COLO668 (cell line): ENCODE data around the gene RXRB.
"Not testable (repeated sequence)": the region's sequence is repeated elsewhere in the genome, so short reads cannot be mapped to it uniquely, and the experiment has no call there.

Source experiments
- DNase-seq: peaks from one replicate; lab custom pipeline; 2025; ENCODE audit not compliant: unreplicated experiment; lab: John Stamatoyannopoulos, UW

The RXRB gene

DNA sequence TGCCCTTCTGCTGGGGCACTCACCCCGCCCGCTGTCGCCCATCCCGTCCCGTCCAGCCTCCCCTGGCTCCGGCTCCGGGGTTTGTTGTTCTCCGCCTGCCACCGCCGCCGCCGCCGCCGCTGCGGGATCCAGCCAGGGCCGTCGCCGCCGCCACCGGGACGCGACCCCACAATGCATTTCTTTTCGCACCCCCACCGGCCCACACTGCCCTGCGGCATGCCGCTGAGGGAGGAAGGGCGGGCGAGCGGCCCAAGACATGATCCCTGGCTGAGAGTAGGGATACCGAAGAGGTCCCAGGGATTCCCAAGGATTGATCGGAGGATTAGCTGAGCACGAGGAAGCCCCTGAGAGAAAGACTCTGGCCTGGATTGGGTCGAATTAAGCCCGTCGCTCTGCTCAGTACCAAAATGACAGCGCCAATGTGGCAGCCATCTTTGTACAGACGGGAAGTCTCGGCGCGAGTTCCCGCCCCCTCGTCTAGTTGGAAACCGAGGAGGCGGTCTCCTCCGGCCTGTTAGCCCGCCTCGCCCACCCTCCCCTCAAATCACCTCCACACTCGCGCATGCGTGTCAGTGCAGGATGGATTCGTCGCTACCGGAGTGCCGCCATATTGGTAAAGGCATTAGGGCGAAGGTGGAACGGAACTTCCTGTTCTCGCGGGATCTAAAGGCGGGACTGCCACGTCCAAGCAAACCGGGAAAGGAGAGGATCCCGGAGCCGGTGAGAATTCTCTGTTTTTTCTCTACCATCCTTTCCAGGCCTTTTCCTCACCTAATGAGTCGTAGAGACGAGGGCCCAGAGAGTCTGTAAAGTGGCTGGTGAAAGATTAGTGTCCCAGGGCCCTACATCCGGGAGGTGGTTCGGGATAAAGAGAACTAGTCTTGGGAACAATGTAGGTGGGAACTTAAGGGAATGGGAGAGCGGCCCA, at the start of gene RXRB, which contains the start of gene SLC39A7:
TSS of gene RXRB (minus strand) at position 447 of the 928 bp plus-strand sequence. CDS start at position 258, 189 bp downstream.
TSS of gene SLC39A7 (plus strand) at position 649 of the 928 bp plus-strand sequence. CDS start 379 bp downstream, outside the sequence.
- peak; percentile 96 for DNase-seq

DNA sequence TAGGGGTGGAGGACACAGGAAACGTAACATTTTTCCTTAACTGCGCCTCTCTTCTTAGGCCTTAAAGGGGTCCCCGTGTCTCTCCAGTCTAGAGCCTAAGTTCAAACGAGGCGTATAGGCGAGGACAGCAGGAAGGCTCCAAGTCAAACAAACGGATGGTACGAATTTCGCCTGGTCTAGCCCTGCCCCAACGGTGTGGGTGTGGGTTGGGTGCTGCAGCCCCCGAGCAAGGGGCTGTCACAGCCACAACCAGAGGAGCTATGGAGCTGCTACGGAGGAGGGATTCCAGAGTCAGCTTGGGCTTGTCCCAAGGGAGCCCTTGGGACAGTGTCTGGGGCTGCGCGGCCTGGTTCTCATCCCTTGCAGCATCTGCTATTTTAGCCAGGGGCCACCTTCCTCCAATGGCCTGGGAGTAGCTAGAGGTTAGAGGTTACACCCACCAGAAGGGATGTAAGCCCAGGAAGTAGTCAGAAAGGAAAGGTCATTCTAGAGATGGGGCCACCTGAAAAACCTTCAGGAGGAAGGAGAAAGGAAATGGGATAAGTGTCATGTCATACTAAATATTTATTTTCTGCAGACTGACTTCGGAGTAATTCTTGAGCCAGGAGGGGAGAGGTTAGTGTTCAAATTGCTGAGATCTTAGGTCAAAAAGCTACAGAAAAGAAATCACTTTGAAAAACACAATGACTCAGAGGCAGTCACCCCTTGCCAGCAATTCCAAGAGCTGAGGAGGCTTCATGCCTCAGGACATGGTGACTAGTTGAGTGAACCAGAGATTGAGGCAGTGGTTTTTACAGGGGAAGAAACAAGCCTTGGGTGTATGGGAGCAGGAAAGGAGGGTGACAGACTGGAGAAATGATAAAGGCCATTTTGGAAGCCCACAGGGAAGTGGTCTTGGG, 49.5 kb upstream of the RXRB start:
- no peak for DNase-seq

DNA sequence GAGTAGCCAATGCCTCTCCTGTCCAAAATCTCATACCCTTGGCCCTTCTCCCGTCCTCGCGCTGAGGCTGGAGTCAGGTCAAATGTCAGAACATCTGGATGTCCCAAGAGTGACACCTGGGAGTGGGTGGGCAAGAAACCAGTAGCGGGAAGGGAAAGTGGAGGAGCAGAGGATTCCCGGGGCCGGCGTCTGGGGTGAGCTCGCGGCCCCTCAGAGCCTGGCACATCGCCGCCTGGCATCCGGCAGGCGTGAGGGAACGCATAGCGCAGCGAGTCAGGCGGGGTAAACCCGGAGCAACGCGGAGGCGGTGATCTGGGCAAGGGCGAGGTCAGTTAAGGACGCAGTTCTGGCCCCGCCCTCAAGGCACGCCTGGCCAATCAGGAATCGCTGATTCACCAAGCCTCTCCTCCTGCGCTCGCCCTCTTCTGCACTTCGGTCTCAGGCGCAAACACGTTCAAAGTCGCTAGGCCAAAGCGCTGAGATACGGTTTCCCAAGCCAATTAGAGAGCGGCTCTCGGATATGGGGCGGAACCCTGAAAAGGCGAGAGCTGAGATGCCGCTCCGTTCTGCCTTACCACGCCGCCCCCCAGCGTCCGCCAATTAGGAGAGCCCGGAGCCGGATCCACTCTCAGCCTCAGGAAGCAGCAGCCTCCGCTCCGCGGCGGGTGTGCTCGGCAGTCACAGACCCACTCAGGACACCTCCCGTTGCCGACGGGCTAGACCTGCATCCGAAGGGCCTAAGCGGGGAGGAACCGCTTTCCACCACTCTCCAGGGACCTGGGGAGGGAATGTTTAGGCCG, 48.7 kb upstream of the RXRB start:
- DNase-seq: peak; percentile 91

- DNase-seq: no peak
Observed at GRCh38 chr6:33248643-33248931, 48.1 kb upstream of the RXRB start.

DNA sequence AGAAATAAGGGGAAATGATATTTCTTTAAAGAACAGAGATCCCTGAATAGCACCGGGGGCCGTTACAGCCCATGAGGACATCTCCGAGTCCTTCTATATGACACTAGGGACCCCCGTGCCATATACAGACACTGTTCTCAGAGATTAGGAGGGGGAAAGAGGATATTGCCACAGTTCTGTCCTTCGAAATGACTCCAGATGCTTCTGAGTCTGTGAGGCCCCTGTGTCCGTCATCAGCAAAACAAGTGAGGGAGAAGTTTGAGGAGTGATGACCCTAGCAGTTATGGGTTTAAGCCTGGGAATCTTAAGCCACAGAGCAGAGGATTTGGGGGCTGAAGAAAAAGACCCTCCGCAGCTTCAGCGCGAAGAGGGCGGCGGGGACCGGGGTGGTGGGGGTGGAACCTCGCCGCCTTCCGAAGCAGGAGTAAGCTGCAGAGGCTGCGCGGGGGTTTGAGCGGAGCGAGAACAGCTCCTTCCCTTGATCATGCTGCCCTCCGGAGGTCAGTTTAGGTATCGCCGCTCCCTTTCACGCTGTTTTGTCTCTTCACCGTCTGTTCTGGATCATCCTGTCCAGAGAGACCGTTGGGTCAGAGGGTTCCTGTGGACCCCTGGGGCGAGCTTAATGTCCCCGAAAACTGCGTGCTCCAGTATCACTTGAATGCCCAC, 47.6 kb upstream of the RXRB start:
- DNase-seq: peak; percentile 78

DNA sequence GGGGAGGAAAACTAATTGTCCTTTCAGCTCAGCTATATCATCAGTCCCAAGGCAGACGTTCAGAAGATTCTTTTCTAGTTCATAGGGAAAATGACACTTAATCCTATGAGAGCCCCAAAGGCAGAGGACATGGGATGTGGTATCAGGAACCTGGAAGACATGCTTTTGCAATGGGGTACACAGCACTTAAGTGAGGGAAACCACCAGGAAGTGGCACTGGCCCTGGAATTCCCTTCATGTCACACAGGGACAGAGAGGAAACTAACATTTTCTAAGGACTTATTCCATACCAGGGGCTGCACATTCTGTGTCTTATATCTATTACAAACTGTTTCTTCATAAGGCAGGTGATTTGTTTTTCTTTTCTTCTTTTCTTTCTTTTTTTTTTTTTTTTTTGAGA, 43.0 kb upstream of the RXRB start:
- no peak for DNase-seq

DNA sequence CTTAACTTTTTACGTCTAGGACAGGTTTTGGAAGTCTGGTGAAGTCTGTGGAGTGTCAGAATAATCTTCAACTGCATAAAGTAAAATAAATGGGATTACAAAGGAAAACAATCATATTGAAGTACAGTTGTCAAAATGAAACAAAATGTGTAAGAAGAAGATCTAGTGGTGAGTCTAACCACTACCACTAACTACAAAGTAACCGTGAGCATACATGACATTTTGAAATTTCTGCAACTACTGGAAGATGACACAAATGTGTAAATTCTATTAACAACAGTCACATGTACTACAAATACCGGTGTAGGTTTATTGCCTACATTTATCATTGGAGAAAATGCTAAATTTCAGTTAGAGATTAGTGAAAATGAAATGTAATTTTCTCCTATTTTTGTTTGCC, 41.5 kb upstream of the RXRB start:
- no peak for DNase-seq

DNA sequence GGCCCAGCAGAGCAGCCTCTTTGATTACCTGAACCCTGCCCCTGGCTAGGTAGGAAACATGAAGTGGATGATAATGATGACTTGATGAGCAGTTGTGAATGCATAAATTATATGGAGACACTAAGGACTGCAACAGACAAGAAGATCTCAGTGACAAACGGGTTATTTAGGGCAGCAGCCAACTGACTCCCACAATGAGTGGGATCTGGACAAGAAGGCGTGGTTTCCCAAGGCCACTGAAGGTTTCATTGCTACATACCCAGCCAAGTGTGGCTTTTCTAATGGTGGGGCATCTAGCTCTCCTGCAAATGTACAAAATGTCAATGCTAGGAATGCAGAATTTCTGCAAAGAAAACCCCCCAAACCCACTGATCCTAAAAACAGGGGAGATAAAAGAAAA, 37.3 kb upstream of the RXRB start:
- DNase-seq: no peak

GRCh38 chr6:33236852-33237251, 36.4 kb upstream of the RXRB start:
- no peak for DNase-seq

GRCh38 chr6:33236328-33236727, 35.9 kb upstream of the RXRB start:
- DNase-seq: no peak

DNA sequence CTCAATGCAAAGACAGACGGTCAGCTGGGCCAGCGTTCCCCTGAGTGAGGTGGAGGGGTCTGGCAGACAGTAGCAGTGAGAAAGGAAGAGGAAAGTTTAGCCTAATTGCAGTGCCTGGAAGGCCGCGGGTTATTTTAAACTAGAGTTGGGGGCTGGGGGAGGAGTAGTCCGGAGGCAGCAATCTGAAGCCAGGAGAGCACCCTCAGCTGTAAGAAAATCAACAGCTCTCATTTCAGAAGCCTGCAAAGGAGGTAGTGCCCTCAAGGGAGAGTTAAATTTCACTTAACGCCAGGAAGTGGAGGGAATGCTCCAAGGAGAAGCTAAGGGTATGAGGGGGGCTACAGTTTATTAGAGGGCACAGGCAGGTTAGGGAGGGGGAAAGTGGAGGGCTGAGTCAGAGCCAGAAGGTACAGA, 34.8 kb upstream of the RXRB start:
- no peak for DNase-seq

GRCh38 chr6:33226503-33227120, 26.1 kb upstream of the RXRB start:
- not testable (repeated sequence) for DNase-seq

- no peak for DNase-seq
Observed at GRCh38 chr6:33217681-33218080, 17.2 kb upstream of the RXRB start.

GRCh38 chr6:33217246-33217645, 16.8 kb upstream of the RXRB start:
- DNase-seq: no peak

DNA sequence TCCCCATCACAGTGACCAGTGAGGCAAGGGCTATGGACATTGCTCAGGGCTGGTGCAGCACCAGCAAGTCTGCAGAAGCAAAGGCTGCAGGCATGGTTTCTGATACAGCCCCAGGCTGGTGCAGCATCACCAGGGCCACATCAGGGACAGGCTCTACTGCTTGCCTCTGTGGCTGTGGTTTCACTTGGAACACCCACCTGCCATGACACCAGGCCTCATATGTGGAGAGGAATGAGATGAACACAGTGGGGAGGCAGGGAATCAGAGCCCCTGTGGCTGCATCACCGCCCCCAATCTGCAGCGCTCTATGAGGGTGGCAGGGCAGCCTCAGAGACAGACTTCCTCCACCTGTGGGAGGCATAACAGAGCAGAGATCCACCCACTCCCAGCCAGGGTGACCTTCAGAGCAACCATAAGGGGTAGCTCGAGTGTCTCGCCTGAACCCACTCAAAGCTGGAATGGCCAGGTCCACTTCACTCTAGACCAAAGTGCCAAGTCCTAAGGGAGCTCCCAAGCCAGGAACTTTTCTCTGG, 15.7 kb upstream of the RXRB start:
- no peak for DNase-seq

- DNase-seq: no peak
Observed at GRCh38 chr6:33215271-33216116, 15.0 kb upstream of the RXRB start.

DNA sequence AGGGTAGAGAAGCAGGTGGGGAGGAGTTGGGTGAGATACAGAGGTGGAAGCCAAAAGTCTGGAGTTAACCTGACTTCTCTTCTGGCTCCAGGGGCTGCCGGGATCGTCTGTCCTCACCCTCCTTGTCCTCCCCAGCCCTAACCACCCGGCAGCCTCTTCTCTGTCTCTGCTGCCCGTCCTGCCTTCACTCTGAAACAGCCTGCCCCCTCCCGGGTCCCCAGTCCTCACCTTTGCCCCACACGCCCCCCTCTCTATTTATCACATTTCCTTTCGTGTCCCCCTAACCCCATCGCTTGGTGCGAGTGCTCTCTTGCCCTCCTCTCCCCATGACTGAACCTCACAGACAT, 13.5 kb upstream of the RXRB start:
- no peak for DNase-seq

DNA sequence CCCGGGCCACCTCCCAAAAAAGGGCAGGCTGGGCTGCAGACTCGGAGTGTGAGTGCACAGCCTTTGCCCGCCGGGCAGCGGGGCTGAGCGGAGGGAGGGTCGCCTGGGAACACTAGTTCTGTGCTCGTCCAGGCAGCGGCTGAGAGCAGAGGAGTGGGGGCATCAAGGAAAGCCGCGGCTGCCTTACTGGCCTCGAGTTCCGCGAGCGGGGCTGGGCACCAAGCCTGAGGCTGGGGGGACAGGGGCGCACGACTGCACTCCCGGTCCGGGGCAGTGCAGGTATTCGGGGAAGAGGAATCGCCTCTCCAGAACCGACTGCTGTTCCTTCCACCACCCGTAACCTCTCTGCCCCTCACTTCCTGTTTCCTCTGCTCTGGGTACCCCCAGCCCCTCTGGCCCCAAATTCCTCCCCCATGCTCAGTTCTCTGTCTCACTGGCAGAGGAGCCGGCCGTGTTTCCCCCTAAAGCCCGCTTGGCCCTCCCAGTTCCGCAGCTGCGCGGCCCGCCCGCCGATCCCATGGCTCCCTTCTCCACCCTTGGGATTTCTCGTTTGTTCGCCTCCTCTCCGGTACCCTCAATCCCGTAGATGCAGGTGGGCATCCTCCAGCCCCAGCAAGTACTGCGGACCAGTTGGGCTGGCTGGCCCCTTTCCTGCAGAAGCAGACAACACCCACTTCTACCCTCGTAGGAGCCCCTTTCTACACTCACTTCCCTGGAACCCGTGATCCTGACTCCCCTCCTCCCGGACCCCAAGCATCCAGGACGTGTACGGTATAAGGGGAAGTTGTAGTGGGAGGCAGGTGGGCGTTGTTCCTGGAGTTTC, 12.9 kb upstream of the RXRB start:
- no peak for DNase-seq
